Spleen (tissue), 7 donors: ENCODE data around the gene HMCN2.

Source experiments
- POLR2A ChIP-seq, 3 donors: fragments of 450-650 bp; IDR thresholded peaks; one replicate each; pipeline ENCODE4 v1.5.1; 2017; ENCODE audit warnings: antibody characterized with exemption in 3 of 3, mild to moderate bottlenecking in 1 of 3
- POLR2AphosphoS5 ChIP-seq, 3 donors: sonication (generic); formaldehyde crosslinking; IDR thresholded peaks; one replicate each; pipeline ENCODE4 v1.5.1; 2017; ENCODE audit warnings: antibody characterized with exemption in 3 of 3
- TF ChIP-seq, protein P1 (sequence below), 11 experiments: fragments of 200-600 bp in 7 of 11; fragments of 450-650 bp in 4 of 11; sonication (generic) in 4 of 11; IDR thresholded peaks in 8 of 11; conservative IDR thresholded peaks in 3 of 11; 1 replicate in 7 of 11; 2 replicates in 4 of 11; pipeline versions ENCODE4 v1.4.0 to v1.8.0; 2016 to 2021; ENCODE audit warnings: antibody characterized with exemption in 11 of 11, inconsistent platforms in 4 of 11, mild to moderate bottlenecking in 1 of 11
- donor health status: DM: no; HTN: no; CAD: no; lungs with moderate emphysema.
- donor health status: DM: no; HTN: no; CAD: no.
- donor health status: DM: no; HTN: no; CAD: no.

- TF ChIP-seq, protein P1, sequence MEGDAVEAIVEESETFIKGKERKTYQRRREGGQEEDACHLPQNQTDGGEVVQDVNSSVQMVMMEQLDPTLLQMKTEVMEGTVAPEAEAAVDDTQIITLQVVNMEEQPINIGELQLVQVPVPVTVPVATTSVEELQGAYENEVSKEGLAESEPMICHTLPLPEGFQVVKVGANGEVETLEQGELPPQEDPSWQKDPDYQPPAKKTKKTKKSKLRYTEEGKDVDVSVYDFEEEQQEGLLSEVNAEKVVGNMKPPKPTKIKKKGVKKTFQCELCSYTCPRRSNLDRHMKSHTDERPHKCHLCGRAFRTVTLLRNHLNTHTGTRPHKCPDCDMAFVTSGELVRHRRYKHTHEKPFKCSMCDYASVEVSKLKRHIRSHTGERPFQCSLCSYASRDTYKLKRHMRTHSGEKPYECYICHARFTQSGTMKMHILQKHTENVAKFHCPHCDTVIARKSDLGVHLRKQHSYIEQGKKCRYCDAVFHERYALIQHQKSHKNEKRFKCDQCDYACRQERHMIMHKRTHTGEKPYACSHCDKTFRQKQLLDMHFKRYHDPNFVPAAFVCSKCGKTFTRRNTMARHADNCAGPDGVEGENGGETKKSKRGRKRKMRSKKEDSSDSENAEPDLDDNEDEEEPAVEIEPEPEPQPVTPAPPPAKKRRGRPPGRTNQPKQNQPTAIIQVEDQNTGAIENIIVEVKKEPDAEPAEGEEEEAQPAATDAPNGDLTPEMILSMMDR (IDR thresholded peaks at IDR 0.05 in 8 of 11, conservative IDR thresholded peaks at IDR 0.05 in 3 of 11) = no peak
- TF ChIP-seq POLR2A (IDR thresholded peaks at IDR 0.05) = no peak
- TF ChIP-seq POLR2AphosphoS5 (IDR thresholded peaks at IDR 0.05) = no peak
These were observed 165.4 kb downstream of the HMCN2 start for GRCh38 chr9:130430734-130431535.
